UCSD-AML1 (cell line): ENCODE data around the gene CEACAM16.
"Not testable (repeated sequence)": the region's sequence is repeated elsewhere in the genome, so short reads cannot be mapped to it uniquely, and the experiment has no call there.

ENCODE experiments used
- DNase-seq: peaks from one replicate; lab custom pipeline; 2025; ENCODE audit not compliant: unreplicated experiment; lab: John Stamatoyannopoulos, UW

The CEACAM16 gene, protein sequence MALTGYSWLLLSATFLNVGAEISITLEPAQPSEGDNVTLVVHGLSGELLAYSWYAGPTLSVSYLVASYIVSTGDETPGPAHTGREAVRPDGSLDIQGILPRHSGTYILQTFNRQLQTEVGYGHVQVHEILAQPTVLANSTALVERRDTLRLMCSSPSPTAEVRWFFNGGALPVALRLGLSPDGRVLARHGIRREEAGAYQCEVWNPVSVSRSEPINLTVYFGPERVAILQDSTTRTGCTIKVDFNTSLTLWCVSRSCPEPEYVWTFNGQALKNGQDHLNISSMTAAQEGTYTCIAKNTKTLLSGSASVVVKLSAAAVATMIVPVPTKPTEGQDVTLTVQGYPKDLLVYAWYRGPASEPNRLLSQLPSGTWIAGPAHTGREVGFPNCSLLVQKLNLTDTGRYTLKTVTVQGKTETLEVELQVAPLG

DNA sequence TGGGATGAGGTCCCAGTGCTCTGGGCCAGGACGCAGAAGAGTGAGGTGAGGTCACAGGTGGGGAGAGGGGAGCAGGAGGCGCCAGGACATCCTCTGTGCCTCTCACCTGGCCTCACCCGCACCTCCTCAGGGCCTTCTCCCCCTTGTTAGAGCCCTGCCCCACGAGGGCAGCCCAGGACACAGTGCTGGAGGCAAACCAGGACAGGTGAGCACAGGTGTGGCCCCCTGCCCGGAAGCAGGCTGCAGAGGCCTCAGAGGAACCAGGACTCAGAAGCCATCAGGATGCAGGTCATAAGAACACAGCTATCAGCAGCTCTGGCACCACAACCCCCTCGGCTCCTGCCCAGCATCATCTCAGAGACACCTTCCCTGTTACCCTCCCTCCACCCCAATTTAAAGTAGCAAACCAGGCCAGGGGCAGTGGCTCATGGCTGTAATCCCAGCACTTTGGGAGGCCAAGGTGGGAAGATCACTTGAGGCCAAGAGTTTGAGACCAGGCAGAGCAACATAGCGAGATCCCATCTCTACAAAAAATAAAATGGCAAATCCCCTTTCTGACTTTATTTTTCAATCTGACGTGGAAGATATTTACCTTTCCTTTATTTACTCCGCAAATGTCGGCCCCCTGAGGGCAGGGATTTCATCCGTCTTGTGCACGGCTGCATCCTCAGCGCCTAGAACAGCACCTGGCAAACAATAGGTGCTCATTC lies at the start of gene CEACAM16:
CEACAM16 (plus strand) TSS at position 660 of the 710 bp plus-strand sequence. CDS start 2,306 bp downstream, outside the sequence.
- DNase-seq = no peak

DNA sequence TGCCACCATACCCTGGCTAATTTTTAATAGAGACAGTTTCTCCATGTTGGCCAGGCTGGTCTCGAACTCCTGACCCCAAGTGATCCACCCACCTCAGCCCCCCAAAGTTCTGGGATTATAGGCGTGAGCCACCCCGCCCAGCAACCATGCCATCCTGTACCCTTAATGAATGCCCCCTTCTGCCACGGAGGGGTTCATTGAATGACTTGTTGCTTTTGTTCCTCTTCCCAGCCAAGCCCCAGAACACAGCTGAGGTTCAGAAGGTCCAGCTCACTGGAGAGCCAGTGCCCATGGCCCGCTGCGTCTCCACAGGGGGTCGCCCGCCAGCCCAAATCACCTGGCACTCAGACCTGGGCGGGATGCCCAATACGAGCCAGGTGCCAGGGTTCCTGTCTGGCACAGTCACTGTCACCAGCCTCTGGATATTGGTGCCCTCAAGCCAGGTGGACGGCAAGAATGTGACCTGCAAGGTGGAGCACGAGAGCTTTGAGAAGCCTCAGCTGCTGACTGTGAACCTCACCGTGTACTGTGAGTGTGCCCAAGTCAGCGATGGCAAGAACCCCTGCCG lies 49.3 kb upstream of the CEACAM16 start:
- no peak for DNase-seq

DNA sequence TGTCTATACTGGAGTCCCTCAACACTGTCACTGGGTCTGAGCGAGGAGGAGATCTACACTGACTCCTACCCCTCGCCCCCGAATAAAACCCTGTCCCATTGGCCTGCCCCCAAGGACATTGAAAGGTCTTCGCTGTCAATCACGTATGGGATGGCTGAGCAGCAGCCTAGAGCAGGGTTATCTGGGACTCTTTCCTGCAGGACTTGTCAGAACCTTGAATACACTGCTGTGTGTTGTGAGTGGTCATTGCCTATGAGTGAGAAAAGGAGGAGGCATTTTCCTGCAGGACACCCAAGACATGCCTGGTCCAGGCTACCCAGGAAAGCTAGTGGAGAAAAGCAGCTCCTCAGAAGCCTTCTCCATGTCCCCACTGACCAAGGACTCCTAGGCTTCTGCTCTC lies 45.6 kb upstream of the CEACAM16 start:
- no peak for DNase-seq

DNA sequence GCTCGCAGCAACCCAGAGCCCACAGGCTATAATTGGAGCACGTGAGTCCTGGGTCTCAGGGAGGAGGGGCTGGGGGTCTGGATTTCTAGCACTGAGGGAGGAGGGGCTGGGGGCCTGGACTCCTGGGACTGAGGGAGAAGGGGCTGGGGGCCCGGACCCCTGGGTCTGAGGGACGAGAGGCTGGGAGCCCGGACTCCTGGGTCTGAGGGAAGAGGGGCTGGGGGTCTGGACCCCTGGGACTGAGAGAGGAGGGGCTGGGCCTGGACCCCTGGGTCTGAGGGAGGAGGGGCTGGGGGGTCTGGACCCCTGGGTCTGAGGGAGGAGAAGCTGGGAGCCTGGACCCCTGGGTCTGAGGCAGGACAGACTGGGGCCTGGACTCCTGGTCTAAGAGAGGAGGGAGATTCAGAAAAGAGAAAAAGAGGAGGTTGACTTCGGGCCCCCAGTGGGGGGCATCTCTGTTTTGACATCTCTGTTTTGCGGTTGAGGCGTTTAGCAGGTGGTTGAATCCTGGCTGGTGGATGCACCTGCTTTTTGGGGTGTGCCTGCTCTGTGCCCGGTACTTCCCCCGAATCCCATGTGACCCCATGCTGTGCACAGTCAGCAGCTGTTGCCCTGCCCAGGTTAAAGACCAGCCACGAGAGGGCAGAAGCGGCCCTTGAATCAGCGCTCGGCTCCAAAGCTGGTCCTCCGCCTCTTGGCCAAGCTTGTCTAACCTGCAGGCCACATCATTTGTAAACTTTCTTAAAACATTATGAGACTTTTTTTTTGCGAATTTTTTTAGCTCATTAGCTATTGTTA lies 44.8 kb upstream of the CEACAM16 start:
- peak; percentile 52 for DNase-seq

DNA sequence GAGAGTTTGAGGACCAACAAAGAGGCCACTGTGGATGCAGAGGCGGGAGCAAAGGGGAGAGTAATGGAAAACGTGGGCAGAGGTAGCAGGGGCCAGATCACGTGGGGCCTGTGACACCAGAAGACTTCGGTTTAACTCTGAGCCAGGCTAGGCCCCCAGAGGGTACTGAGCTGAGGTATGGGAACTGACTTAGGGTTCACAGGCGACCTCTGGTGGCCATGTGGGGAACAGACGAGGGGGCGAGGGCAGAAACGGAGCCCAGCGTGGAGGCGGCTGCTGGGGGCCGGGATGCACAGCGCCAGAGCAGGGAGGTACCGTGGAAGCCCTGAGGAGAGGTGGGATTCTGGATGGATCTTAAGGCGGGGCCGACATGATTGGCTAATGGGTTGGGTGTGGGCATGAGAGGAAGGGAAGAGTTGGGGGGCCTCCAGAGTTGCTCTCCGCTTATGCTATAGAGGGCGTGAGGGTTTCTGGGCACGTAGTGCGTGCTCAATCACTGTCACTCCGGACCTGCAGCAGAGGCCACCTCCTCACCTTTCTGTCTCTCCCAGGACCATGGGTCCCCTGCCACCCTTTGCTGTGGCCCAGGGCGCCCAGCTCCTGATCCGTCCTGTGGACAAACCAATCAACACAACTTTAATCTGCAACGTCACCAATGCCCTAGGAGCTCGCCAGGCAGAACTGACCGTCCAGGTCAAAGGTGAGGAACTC lies 41.6 kb upstream of the CEACAM16 start:
- DNase-seq = peak; percentile 69

DNA sequence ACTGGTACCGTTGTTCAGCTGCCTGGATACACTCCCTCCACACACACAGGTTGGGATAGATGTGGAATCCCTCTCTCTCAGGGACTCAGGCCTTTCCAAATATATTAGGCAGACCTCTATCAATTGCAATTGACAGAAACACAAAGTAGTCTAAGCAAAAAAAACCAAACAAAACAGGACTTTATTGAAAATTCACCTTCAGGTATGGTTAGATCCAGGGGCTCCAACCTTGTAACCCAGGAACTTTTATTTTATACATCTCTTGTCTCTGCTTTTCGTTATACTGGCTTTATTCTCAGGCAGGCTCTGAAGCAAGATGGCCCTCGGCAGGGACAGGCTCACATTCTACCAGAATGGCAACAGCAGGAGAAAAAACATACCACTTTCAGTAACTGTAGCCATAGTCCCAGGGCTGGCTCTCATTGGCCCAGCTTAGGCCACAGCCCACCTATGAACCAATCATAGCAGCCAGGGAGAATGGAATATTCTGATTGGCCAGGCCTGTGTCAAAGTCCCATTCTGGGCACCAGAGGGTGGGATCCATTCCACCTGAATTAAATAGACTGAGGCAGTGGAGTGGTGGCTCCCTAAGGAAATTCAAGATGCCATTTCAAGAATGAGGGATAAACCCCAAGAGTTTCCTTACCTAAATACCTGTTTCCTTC lies 40.8 kb upstream of the CEACAM16 start:
- DNase-seq = no peak

DNA sequence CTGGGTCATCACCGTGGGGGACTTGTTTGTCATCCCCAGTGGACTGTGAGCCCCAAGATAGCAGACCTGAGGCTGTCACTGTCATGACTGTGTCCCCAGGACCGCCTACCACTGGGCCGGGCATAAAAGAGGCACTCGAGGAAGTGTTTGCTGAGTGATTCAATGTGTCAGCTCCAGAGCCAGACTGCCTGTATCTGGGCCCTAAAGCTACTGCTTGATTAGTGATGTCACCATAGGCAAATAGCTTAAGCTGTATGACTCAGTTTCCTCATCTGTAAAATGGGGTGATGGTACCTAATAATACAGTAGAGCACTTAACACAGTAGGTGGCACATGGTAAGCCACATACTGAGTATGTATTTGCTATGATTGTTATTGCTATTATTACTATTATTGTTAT lies 38.9 kb upstream of the CEACAM16 start:
- no peak for DNase-seq

DNA sequence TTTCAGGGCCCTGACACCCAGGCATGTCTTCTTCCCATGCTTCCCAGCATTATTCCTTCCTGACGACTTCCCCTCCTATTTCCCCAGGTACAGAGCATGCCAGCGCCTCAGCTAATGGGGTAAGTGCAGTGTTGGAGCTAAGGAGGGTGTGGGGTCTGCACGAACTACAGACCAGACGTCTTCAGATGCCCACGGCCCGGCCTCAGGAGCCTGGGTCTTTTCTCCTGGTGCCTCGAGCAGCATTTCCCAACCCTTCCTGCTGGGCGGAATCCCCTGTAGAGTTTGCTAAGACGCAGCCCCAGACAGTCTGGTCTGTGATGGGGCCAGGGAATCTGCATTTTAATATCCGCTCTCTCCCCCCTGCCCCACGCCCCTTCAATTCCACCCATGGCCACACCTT lies 37.7 kb upstream of the CEACAM16 start:
- no peak for DNase-seq

DNA sequence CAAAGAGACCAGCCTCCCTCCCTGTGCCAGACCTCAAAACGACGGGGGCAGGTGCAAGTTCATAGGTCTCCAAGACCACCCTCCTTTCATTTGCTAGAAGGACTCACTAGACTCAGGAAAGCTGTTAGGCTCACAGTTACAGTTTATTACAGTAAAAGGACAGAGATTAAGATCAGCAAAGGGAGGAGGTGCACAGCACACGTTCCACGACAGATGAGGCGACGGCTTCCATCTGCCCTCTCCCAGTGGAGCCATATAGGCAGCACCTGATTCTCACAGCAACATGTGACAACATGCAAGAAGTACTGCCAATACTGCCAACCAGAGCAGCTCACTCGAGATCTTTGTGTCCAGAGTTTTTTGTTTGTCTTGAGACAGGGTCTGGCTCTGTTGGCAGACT lies 37.0 kb upstream of the CEACAM16 start:
- DNase-seq = no peak

DNA sequence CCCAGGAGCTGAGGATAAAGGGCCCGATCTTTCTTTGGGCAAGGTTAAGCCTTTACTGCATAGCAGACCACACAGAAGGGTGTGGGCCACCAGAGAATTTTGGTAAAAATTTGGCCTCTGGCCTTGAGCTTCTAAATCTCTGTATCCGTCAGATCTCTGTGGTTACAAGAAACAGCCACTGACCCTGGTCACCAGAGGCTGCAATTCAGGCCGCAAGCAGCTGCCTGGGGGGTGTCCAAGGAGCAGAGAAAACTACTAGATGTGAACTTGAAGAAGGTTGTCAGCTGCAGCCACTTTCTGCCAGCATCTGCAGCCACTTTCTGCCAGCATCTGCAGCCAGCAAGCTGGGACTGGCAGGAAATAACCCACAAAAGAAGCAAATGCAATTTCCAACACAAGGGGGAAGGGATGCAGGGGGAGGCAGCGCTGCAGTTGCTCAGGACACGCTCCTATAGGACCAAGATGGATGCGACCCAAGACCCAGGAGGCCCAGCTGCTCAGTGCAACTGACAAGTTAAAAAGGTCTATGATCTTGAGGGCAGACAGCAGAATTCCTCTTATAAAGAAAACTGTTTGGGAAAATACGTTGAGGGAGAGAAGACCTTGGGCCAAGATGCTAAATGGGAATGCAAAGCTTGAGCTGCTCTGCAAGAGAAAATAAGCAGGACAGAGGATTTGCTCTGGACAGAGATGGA lies 36.1 kb upstream of the CEACAM16 start:
- no peak for DNase-seq

DNA sequence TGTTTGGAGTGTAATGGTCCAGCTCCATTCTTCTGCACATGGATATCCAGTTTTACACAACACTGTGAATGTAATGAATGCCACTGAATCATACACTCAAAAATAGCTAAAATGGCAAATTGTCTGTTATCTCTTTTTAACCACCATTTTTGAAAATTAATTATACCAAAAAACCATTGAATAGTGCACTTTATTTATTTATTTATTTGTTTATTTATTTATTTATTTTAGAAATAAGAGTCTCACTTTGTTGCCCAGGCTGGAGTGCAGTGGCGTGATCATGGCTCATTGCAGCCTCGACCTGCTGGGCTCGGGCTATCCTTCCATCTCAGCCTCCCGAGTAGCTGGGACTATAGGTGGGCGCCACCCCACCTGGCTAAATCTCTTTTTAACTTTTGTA lies 35.0 kb upstream of the CEACAM16 start:
- DNase-seq = no peak

DNA sequence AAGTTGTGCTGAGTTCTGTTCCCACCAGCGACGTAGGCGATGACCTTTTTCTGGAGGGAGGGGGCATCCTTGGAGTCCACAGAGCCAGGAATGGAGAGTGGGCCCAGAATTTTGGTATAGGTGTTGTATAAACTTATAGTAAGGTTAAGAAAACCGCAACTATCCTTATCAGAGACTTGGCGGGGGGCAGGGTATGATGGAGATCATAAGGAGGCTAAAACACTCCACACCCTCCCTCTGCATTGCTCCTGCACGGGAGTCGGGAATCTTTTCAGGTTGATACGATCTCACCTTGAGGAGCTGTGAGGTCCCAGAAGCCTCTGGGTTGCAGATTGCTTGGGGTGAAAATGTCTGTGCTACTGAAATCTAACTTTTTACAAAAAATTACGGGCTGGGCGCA lies 34.0 kb upstream of the CEACAM16 start:
- DNase-seq = no peak

DNA sequence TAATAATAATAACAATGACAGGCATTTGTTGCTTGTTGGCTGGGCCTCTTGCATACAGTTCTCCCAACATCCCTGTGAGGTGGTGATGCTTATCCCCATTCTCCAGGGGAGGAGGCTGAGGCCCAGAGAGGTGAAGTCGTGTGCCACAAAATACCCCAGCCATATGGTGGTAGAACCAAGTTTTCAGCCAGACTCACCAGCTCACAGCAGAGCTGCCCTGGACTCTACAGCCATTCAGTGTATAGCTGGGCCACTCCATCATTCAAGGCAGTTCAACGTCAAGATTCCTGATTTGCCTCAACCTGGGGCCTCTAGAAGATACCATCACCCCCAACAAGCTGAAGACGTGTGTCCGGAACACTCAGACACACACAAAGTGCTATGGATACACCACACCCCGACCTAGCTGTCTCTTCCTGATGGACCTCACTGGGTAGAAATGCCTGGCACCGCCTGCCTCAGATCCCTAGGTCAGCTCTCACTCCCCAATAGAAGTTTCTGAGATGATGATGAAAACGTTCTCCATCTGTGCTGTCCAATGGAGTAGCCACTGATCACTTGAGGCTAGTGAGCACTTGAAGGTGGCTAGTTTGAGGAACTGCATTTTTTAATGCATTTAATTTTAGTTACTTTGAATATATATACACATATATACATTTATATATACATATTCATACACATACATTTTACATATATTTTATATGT lies 31.9 kb upstream of the CEACAM16 start:
- no peak for DNase-seq

DNA sequence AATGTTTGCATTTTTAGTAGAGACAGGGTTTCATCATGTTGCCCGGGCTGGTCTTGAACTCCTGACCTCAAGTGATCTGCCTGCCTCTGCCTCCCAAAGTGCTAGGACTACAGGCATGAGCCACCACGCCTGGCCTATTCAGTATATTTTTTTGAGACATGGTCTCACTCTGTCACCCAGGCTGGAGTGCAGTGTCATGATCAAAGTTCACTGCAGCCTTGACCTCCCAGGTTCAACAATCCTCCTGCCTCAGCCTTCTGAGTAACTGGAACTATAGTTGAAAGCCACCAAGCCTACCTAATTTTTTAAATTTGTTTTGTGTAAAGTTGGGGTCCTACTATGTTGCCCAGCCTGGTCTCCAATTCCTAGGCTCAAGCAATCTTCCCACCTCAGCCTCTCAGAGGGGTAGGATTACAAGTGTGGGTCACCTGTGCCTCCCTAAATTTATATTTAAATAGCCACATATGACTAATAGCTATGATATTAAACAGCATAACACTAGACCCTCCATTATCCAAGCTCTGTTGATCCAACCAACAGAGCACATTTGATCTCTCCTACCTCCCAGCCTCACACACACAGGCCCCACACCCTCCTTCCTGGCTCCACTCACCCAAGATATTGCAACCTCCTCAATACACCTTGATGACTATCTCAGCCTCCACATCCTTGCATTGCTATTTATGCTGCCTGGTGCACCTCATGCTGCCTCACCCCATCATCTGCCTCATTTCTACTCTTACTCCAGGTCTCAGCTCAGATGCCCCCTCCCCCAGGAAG lies 29.8 kb upstream of the CEACAM16 start:
- DNase-seq = no peak

DNA sequence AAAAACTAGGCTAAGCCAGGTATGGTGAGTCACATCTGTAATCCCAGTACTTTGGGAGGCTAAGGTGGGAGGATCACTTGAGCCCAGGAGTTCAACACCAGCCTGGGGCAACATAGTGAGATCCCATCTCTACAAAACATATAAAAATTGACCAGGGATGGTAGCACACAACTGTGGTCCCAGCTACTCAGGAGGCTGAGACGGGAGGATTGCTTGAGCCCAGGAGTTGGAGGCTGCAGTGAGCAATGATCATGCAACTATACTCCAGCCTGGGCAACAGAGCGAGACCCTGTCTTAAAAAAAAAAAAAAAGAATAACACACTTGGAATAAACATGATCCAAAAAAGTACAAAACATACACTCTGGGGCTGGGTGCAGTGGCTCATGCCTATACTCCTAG lies 28.9 kb upstream of the CEACAM16 start:
- DNase-seq = not testable (repeated sequence)

DNA sequence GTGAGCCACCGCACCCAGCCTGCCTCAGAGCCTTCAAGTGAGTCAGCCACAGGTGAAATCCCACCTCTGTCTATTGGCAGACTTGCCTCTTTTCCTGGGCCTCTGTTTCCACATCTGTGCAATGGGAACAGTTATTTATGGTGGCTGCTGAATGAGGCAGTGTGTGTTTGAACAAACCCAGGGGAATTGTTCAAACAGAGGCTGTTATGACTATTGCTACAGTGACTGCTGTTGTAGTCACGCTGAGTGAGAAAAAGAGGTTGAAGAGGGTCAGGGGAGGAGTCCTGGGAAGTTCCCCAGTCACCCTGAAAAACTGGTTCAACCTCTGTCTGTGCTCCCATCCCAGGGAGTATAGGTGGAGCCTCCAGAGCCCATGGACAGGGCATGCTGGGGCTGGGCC lies 27.6 kb upstream of the CEACAM16 start, which contains the start of gene CEACAM19:
CEACAM19 (plus strand) TSS at position 83 of the 400 bp plus-strand sequence. CDS start 450 bp downstream, outside the sequence.
- DNase-seq = no peak

DNA sequence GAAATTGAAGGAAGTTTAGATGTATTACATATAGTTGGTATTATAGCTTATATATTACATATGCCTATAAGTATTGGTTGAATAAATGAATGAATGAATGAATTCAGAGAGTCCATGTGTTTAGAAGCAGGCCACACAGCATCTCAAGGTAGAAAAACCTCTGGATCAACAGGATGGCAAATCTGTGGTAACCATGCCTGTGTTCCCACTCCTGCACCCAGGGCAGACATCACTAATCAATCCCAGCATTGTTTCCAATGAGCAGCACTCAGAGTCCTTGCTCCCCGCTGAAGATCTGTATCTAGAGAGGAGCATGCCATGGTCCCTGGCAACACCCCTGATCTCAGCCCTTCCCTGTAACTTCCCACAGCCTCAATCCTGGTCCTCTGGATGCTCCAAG lies 26.7 kb upstream of the CEACAM16 start:
- DNase-seq = no peak

DNA sequence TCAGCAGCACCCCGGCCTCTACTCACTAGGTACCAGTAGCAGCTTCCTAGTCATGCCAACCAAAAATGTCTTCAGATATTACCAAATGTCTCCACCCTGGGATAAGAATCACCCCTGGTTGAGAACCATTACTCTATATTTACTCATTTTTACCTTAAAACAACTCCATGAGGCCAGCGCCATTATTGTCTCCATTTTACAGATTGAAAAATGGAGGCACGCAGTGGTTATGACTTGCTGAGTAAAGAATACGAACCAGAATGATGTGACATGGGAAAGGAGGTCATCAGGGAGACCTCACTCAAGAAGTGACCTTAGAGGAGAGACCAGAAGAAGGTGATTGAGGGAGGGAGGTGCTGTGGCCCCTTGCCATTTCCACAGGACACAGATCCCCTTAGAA lies 25.4 kb upstream of the CEACAM16 start:
- no peak for DNase-seq
